ENCODE results near the gene YTHDC1. TPM values are rescaled to one million over a fixed set of nuclear protein-coding genes. Genes with fewer than 3 reads are reported as not detected.

The YTHDC1 gene
- polyA plus RNA-seq, 1 donor from 2014 or later: 139 TPM

GRCh38 chr4:68310651-68311247 lies 39.1 kb downstream of the YTHDC1 start:
- no peaks in the 10 kb centered on the region for H3F3A ChIP-seq (ENCODE audit: insufficient read depth, low read length, poor library complexity, severe bottlenecking)
- H3K4me2 ChIP-seq (ENCODE audit: low read length): no peak overlapping the region
- H3K27ac ChIP-seq (ENCODE audit: low read length): no peak overlapping the region
- H4K20me1 ChIP-seq (ENCODE audit: insufficient read depth): no peaks in the 10 kb centered on the region
- H3K4me3 ChIP-seq (ENCODE audit: low read length): no peak overlapping the region
- H3K9me3 ChIP-seq (ENCODE audit: low read length): no peaks in the 10 kb centered on the region
- no peaks in the 10 kb centered on the region for H3K79me2 ChIP-seq (replicated peaks; ENCODE audit: insufficient read depth, low read length)
- H3K9me2 ChIP-seq (ENCODE audit: insufficient read depth, low read length): no peaks in the 10 kb centered on the region
- H3K36me3 ChIP-seq (ENCODE audit: insufficient read depth, low read length): no peaks in the 10 kb centered on the region
- TF ChIP-seq POLR2AphosphoS5 (IDR thresholded peaks at IDR 0.05) (no peak), RAD21 (conservative IDR thresholded peaks at IDR 0.05) (no peak), SMC3 (conservative IDR thresholded peaks at IDR 0.05; ENCODE audit: poor library complexity) (no peak), EP300 (conservative IDR thresholded peaks at IDR 0.05; ENCODE audit: poor library complexity, severe bottlenecking) (no peak), TAF1 (IDR thresholded peaks at IDR 0.05; ENCODE audit: low read depth) (no peak), EZH2 (IDR thresholded peaks at IDR 0.05; ENCODE audit: borderline replicate concordance, insufficient read depth, low read length, poor library complexity, severe bottlenecking) (no peak), MXI1 (conservative IDR thresholded peaks at IDR 0.05; ENCODE audit: poor library complexity, severe bottlenecking) (no peak)
- TF ChIP-seq, protein P1, sequence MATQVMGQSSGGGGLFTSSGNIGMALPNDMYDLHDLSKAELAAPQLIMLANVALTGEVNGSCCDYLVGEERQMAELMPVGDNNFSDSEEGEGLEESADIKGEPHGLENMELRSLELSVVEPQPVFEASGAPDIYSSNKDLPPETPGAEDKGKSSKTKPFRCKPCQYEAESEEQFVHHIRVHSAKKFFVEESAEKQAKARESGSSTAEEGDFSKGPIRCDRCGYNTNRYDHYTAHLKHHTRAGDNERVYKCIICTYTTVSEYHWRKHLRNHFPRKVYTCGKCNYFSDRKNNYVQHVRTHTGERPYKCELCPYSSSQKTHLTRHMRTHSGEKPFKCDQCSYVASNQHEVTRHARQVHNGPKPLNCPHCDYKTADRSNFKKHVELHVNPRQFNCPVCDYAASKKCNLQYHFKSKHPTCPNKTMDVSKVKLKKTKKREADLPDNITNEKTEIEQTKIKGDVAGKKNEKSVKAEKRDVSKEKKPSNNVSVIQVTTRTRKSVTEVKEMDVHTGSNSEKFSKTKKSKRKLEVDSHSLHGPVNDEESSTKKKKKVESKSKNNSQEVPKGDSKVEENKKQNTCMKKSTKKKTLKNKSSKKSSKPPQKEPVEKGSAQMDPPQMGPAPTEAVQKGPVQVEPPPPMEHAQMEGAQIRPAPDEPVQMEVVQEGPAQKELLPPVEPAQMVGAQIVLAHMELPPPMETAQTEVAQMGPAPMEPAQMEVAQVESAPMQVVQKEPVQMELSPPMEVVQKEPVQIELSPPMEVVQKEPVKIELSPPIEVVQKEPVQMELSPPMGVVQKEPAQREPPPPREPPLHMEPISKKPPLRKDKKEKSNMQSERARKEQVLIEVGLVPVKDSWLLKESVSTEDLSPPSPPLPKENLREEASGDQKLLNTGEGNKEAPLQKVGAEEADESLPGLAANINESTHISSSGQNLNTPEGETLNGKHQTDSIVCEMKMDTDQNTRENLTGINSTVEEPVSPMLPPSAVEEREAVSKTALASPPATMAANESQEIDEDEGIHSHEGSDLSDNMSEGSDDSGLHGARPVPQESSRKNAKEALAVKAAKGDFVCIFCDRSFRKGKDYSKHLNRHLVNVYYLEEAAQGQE (IDR thresholded peaks at IDR 0.05; ENCODE audit: borderline replicate concordance): no peak
- TF ChIP-seq, protein P2, sequence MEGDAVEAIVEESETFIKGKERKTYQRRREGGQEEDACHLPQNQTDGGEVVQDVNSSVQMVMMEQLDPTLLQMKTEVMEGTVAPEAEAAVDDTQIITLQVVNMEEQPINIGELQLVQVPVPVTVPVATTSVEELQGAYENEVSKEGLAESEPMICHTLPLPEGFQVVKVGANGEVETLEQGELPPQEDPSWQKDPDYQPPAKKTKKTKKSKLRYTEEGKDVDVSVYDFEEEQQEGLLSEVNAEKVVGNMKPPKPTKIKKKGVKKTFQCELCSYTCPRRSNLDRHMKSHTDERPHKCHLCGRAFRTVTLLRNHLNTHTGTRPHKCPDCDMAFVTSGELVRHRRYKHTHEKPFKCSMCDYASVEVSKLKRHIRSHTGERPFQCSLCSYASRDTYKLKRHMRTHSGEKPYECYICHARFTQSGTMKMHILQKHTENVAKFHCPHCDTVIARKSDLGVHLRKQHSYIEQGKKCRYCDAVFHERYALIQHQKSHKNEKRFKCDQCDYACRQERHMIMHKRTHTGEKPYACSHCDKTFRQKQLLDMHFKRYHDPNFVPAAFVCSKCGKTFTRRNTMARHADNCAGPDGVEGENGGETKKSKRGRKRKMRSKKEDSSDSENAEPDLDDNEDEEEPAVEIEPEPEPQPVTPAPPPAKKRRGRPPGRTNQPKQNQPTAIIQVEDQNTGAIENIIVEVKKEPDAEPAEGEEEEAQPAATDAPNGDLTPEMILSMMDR (IDR thresholded peaks at IDR 0.05; ENCODE audit: poor library complexity, severe bottlenecking): no peak
- H2AFZ ChIP-seq (ENCODE audit: low read depth, low read length): no peak overlapping the region
- no peak overlapping the region for H3K9ac ChIP-seq (ENCODE audit: low read length)
- H3K27me3 ChIP-seq (ENCODE audit: insufficient read depth, low read depth, low read length): no peaks in the 10 kb centered on the region

- no peaks in the 10 kb centered on the region for H3K79me2 ChIP-seq (replicated peaks; ENCODE audit: insufficient read depth, low read length)
- no peaks in the 10 kb centered on the region for H3K9me2 ChIP-seq (ENCODE audit: insufficient read depth, low read length)
- no peak overlapping the region for H3K27ac ChIP-seq (ENCODE audit: low read length)
- H3F3A ChIP-seq (ENCODE audit: insufficient read depth, low read length, poor library complexity, severe bottlenecking): no peaks in the 10 kb centered on the region
- H3K4me3 ChIP-seq (ENCODE audit: low read length): no peak overlapping the region
- no peak overlapping the region for H2AFZ ChIP-seq (ENCODE audit: low read depth, low read length)
- H4K20me1 ChIP-seq (ENCODE audit: insufficient read depth): no peaks in the 10 kb centered on the region
- H3K36me3 ChIP-seq (ENCODE audit: insufficient read depth, low read length): no peaks in the 10 kb centered on the region
- TF ChIP-seq POLR2AphosphoS5 (IDR thresholded peaks at IDR 0.05) (no peak), EP300 (conservative IDR thresholded peaks at IDR 0.05; ENCODE audit: poor library complexity, severe bottlenecking) (no peak), EZH2 (IDR thresholded peaks at IDR 0.05; ENCODE audit: borderline replicate concordance, insufficient read depth, low read length, poor library complexity, severe bottlenecking) (no peak), SMC3 (conservative IDR thresholded peaks at IDR 0.05; ENCODE audit: poor library complexity) (no peak), TAF1 (IDR thresholded peaks at IDR 0.05; ENCODE audit: low read depth) (no peak), MXI1 (conservative IDR thresholded peaks at IDR 0.05; ENCODE audit: poor library complexity, severe bottlenecking) (no peak), RAD21 (conservative IDR thresholded peaks at IDR 0.05) (no peak)
- TF ChIP-seq, protein P1 (IDR thresholded peaks at IDR 0.05; ENCODE audit: borderline replicate concordance): no peak
- TF ChIP-seq, protein P2 (IDR thresholded peaks at IDR 0.05; ENCODE audit: poor library complexity, severe bottlenecking): no peak
- H3K9me3 ChIP-seq (ENCODE audit: low read length): no peaks in the 10 kb centered on the region
- H3K27me3 ChIP-seq (ENCODE audit: insufficient read depth, low read depth, low read length): no peaks in the 10 kb centered on the region
- no peak overlapping the region for H3K9ac ChIP-seq (ENCODE audit: low read length)
- no peak overlapping the region for H3K4me2 ChIP-seq (ENCODE audit: low read length)
Observed at GRCh38 chr4:68304731-68305130, 45.2 kb downstream of the YTHDC1 start.

Measured in neural cell (in vitro differentiated cells).